ENCODE data around the gene CLDN25. TPM values are rescaled to one million over a fixed set of nuclear protein-coding genes. Genes with fewer than 3 reads are reported as not detected.

The CLDN25 gene
- total and polyA plus RNA-seq, 10 donors, result not detected

DNA sequence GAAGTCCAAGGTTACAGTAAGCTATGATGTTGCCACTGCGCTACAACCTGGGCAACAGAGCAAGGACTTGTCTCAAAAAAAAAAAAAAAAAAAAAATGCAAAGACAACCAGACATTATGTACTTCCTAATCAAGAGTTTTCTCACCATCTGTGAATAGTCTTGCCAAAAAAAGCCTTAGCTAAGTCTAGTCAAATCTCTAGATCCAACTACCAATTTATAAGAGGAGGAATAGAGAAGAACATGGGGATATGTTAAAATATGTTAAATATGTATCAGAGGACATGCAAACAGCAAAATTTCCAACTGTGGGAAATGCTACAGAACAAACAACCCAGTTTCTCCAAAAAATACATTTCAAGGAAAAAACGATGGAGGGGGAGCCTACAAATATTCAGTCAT is 50.2 kb downstream of the CLDN25 start:
- intact Hi-C loops (cut with DNase I; ENCODE audit: low total_unique reads), result no loop called here
- H3K36me3 ChIP-seq, result peaks cover 0 to 96% (median 23%) of the 10 kb centered on the region in 6 donors
- H3K9me3 ChIP-seq, result no peaks in the 10 kb centered on the region
- 90 to 98% (median 94%) methylated on average over 2 of the region's 2 CpGs for WGBS, 5 donors
- TF ChIP-seq POLR2A (IDR thresholded peaks at IDR 0.05) (no peak), POLR2AphosphoS5 (IDR thresholded peaks at IDR 0.05) (no peak)
- TF ChIP-seq, protein P1, sequence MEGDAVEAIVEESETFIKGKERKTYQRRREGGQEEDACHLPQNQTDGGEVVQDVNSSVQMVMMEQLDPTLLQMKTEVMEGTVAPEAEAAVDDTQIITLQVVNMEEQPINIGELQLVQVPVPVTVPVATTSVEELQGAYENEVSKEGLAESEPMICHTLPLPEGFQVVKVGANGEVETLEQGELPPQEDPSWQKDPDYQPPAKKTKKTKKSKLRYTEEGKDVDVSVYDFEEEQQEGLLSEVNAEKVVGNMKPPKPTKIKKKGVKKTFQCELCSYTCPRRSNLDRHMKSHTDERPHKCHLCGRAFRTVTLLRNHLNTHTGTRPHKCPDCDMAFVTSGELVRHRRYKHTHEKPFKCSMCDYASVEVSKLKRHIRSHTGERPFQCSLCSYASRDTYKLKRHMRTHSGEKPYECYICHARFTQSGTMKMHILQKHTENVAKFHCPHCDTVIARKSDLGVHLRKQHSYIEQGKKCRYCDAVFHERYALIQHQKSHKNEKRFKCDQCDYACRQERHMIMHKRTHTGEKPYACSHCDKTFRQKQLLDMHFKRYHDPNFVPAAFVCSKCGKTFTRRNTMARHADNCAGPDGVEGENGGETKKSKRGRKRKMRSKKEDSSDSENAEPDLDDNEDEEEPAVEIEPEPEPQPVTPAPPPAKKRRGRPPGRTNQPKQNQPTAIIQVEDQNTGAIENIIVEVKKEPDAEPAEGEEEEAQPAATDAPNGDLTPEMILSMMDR (IDR thresholded peaks at IDR 0.05 in 8 of 11, conservative IDR thresholded peaks at IDR 0.05 in 3 of 11), result no peak
- no peak overlapping the region for H3K27ac ChIP-seq
- H3K4me3 ChIP-seq, result no peak overlapping the region
- no peaks in the 10 kb centered on the region for H3K27me3 ChIP-seq (replicated peaks in 1 of 7)
- H3K4me1 ChIP-seq, result peaks cover 0 to 15% (median 0%) of the 10 kb centered on the region in 6 donors
- DNase-seq, result no peak

Small RNA genes within 50 kb of the gene (small RNA-seq; reads per million reads assigned to genes)
- gene LRRC37A13P (0 to 0.06 (median 0) reads per million in 4 donors), gene RPS29P19 (0 reads per million in 4 donors)

Other genes with a start within 250 kb of the CLDN25 start
- 1 to 10 TPM in 1 of 7 donors, under 1 TPM in 6; 0.42 to 1.4 (median 0.68) TPM for gene TMPRSS5, start 73.5 kb upstream of the CLDN25 start, total RNA-seq
- gene TMPRSS5, start 73.5 kb upstream of the CLDN25 start, polyA plus RNA-seq, result 1 to 10 TPM in 2 of 3 donors, under 1 TPM in 1; 0.46 to 1.7 (median 1.5) TPM
- gene ZW10, start 6.1 kb upstream of the CLDN25 start, total RNA-seq, result 10 to 100 TPM; 10.6 to 15.7 (median 12.2) TPM
- 1 to 10 TPM; 3.2 to 5.1 (median 3.9) TPM for gene ZW10, start 6.1 kb upstream of the CLDN25 start, polyA plus RNA-seq
- gene USP28, start 95.8 kb downstream of the CLDN25 start, total RNA-seq, result 10 to 100 TPM; 25.3 to 44.8 (median 32.7) TPM
- gene USP28, start 95.8 kb downstream of the CLDN25 start, polyA plus RNA-seq, result 1 to 10 TPM; 4.2 to 6.7 (median 5.5) TPM
- gene HTR3B, start 125.0 kb downstream of the CLDN25 start, total RNA-seq, result not detected
- not detected for gene HTR3B, start 125.0 kb downstream of the CLDN25 start, polyA plus RNA-seq
- 1 to 10 TPM in 1 of 7 donors, under 1 TPM in 5, not detected in 1; 0.44 to 1.3 (median 0.60) TPM for gene HTR3A, start 195.3 kb downstream of the CLDN25 start, total RNA-seq
- gene HTR3A, start 195.3 kb downstream of the CLDN25 start, polyA plus RNA-seq, result 1 to 10 TPM in 1 of 3 donors, under 1 TPM in 2; 0.38 to 2.9 (median 0.57) TPM

All from spleen (tissue), 11 donors.